Spinal cord (tissue), 10 donors: Measurements from ENCODE around the gene EVX1. TPM values are rescaled to one million over a fixed set of nuclear protein-coding genes. Genes with fewer than 3 reads are reported as not detected.

Experiments used
- DNase-seq, 6 donors: peaks; one replicate each; pipeline versions ENCODE4 v3.0.0 to v3.0.0-alpha.2; 2013 to 2015; ENCODE audit warnings: low spot score in 6 of 6, low read depth in 4 of 6
- H3K27ac ChIP-seq: one replicate; pipeline ENCODE4 v1.5.1; 2013; ENCODE audit warnings: low read depth, low read length, control low read depth
- H3K27me3 ChIP-seq: one replicate; pipeline ENCODE4 v1.6.1; 2013; ENCODE audit warnings: low read length; ENCODE audit not compliant: control insufficient read depth, insufficient read depth
- H3K36me3 ChIP-seq: one replicate; pipeline ENCODE4 v1.6.1; 2013; ENCODE audit warnings: low read length; ENCODE audit not compliant: control insufficient read depth, insufficient read depth
- H3K4me1 ChIP-seq: one replicate; pipeline ENCODE4 v1.6.1; 2013; ENCODE audit warnings: low read length; ENCODE audit not compliant: control insufficient read depth, insufficient read depth
- H3K4me3 ChIP-seq: one replicate; pipeline ENCODE4 v1.5.1; 2013; ENCODE audit warnings: low read depth, low read length, control low read depth
- H3K9me3 ChIP-seq: one replicate; pipeline ENCODE4 v1.6.1; 2013; ENCODE audit warnings: low read length; ENCODE audit not compliant: control insufficient read depth, insufficient read depth
- WGBS: methylation state at CpG from one replicate; pipeline ENCODE4 v1.1.5; 2013; ENCODE audit warnings: missing lambda C conversion rate; ENCODE audit not compliant: insufficient coverage; 5-methylcytosine and 5-hydroxymethylcytosine counted together
- long read RNA-seq, 4 donors: transcript quantifications; one replicate each; lab custom pipeline, GENCODE V29; 2026
- polyA plus RNA-seq, 2 donors: library from polyadenylated mRNA; unstranded; fragments of 120-200 nt; gene quantifications; one replicate each; pipeline ENCODE4 v1.2.1, GENCODE V29; 2013; ENCODE audit not compliant: insufficient read length in 2 of 2
- total RNA-seq, 2 donors: library from RNA; depleted of rRNA in 1 of 2; stranded (reverse); fragments of 120-200 nt in 1 of 2; fragments of >200 nt in 1 of 2; gene quantifications; one replicate each; pipeline versions ENCODE4 v1.2.3 to v1.2.4, GENCODE V29; 2013 to 2014
- donor health status: healthy.

EVX1 gene
- under 1 TPM in 1 of 2 donors, not detected in 1; 0.11 TPM for total RNA-seq
- 1 to 10 TPM in 1 of 2 donors, under 1 TPM in 1; 0.59 to 1.3 TPM for polyA plus RNA-seq
- long read RNA-seq, donor 1, result 0 reads
- long read RNA-seq, donor 2, result 0 reads
- long read RNA-seq, donor 3, partial matches to known transcripts, result 0 of 1 reads
- long read RNA-seq, donor 3, other reads (novel, unspliced or antisense), result 0 of 1 reads
- long read RNA-seq, donor 4, result 0 reads

DNA sequence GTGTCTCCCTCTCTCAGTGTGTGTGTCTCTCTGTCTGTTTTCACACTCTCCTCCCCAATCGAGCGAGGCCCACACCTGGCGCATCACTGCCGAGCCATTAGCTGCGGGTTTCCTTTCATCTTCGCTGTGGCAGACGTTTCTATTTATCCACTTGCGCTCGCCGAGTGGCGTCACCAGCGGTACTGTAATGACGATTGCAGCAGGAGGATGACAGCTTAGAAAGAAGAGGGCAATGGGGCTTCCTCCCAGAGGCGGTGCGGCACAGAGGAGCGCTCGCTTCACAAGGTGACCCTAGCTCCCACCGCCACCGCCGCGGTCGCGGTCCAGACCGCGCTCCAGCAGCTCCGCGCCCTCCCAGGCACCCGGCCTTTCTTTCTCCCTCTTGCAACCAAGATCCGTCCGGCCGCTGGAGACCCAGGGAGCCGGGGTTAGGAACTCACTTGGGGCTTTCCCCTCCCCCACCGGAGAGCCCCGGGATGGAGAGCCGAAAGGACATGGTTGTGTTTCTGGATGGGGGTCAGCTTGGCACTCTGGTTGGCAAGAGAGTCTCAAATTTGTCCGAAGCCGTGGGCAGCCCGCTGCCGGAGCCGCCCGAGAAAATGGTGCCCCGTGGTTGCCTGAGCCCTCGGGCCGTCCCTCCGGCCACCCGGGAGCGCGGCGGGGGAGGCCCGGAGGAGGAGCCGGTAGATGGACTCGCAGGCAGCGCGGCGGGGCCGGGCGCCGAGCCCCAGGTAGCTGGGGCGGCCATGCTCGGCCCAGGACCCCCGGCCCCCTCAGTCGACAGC is at the start of gene EVX1:
TSS of gene EVX1 (plus strand) at position 248 of the 785 bp plus-strand sequence. CDS start at position 477, 229 bp downstream.
- H3K27ac ChIP-seq, result no peak within 1 kb of the TSS
- no peak within 1 kb of the TSS for H3K4me3 ChIP-seq
- under 1% methylated on average over 52 of the region's 62 CpGs for WGBS
- H3K36me3 ChIP-seq, result no peaks in the 10 kb centered on the region
- peaks cover 58% of the 10 kb centered on the region for H3K4me1 ChIP-seq
- H3K27me3 ChIP-seq, result peaks cover 99% of the 10 kb centered on the region
- H3K9me3 ChIP-seq, result no peaks in the 10 kb centered on the region
- peak in 1 of 6 donors; percentile 74 for DNase-seq

DNA sequence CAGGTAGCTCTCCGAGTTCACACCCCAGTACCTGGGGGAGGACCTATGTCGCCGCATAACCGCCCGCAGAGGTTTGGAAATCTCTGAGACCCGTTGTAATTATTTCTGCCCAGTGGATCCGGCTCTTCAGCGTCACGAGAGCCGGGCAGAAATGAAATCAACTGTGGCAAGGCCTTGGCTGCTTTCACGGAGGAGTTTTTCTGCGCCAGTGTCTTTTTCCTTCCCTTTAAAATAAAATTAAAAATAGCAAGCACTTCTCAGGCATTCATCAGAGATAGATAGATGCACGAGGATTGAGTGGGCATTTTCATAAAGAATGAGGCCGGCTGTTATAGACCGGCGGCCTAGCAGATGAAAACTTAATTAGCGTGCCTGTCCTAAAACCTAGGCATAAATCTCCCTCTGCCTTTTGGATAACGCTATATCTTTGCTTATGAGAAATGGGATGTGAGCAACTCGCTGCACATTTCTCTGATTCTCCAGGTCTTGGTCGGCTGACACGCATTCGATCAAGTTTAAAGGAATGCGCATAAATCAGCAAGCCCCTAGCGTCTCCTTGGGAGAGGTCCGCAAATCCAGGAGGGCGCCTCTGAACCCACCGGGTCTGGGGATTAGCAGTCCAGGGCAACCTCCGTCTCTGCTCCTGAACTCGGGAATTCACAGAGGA is 49.1 kb upstream of the EVX1 start:
- no peak for DNase-seq

GRCh38 chr7:27194002-27194352 is 48.6 kb upstream of the EVX1 start:
- no peak overlapping the region for H3K27ac ChIP-seq
- H3K4me1 ChIP-seq, result peaks cover 36% of the 10 kb centered on the region
- no peaks in the 10 kb centered on the region for H3K9me3 ChIP-seq
- H3K36me3 ChIP-seq, result no peaks in the 10 kb centered on the region
- H3K4me3 ChIP-seq, result no peak overlapping the region
- DNase-seq, result peak in 1 of 6 donors; percentile 44
- peaks cover 99% of the 10 kb centered on the region for H3K27me3 ChIP-seq
- no CpG with 5 or more reads among the region's 2 CpGs for WGBS

More for the DNA sequence above, 49.1 kb upstream of the EVX1 start:
- no peaks in the 10 kb centered on the region for H3K9me3 ChIP-seq
- peaks cover 99% of the 10 kb centered on the region for H3K27me3 ChIP-seq
- peaks cover 36% of the 10 kb centered on the region for H3K4me1 ChIP-seq
- H3K36me3 ChIP-seq, result no peaks in the 10 kb centered on the region
- H3K4me3 ChIP-seq, result no peak overlapping the region
- no peak overlapping the region for H3K27ac ChIP-seq
- 9% methylated on average over 18 of the region's 29 CpGs for WGBS

DNA sequence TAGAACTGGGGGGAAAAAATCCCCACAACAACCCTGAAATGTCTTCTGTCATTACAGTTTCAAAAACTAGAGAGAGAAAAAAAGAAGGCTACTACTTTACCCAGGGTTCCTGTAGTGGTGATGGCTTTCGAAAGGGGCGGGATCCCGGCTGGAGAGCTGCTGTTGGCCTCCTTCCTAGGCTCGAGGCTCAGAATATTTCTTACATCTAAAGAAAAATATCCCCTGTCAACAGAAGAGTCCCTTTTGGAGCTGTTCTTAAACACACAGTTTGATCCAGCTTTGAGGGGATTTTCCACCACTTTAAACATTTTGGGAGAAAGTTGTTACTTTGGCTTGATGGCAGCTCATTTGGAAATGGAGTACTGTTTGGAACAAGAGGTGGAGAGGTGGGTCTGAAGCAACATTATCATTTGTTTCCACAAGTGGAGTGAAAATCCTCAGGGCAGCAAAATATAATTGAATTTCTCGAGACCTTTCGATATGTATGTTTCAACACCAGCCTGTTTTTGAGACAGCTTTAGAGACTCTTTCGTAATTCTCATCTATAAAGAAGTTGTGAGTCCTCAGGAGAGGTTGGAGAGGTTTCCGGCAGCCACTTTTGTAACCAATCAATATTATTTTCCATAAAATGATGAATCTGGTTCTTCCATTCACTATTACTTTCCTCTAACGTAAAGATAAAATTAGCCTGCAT is 47.8 kb upstream of the EVX1 start:
- H3K27ac ChIP-seq, result no peak overlapping the region
- H3K4me3 ChIP-seq, result no peak overlapping the region
- no CpG with 5 or more reads among the region's 9 CpGs for WGBS
- peaks cover 96% of the 10 kb centered on the region for H3K27me3 ChIP-seq
- DNase-seq, result peak in 1 of 6 donors; percentile 12
- no peaks in the 10 kb centered on the region for H3K36me3 ChIP-seq
- peaks cover 32% of the 10 kb centered on the region for H3K4me1 ChIP-seq
- H3K9me3 ChIP-seq, result no peaks in the 10 kb centered on the region

DNA sequence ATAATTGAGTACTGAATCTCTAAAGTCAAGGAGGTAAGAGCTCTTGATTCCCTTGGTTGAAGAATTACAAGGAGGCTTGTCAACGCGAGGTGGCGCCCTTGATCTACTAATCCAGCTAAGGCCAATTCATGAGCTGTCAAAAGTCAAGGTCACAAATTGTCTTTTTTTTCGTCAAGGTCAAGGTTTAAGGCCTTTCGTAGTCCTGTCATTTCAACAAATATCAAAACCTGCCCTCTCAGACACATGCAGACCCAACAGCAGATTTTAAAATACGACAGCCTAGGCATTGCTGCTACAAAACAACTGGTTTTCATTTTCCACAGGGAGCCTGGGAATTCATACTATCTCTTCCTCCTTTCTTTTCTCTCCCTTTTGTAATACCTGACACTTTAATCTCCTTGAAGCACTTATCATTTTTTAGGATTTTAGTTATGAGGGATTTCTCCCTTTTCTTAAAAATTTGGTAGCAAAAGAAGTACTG is 46.3 kb upstream of the EVX1 start:
- no peak overlapping the region for H3K27ac ChIP-seq
- H3K27me3 ChIP-seq, result peaks cover 95% of the 10 kb centered on the region
- H3K36me3 ChIP-seq, result no peaks in the 10 kb centered on the region
- H3K9me3 ChIP-seq, result no peaks in the 10 kb centered on the region
- 0% methylated on average over 6 of the region's 6 CpGs for WGBS
- peak in 5 of 6 donors; percentile 70 to 94 (median 79) for DNase-seq
- peaks cover 37% of the 10 kb centered on the region for H3K4me1 ChIP-seq
- H3K4me3 ChIP-seq, result no peak overlapping the region

GRCh38 chr7:27197137-27198042 is 45.2 kb upstream of the EVX1 start:
- no peaks in the 10 kb centered on the region for H3K9me3 ChIP-seq
- H3K27ac ChIP-seq, result no peak overlapping the region
- 6% methylated on average over 6 of the region's 18 CpGs for WGBS
- no peak overlapping the region for H3K4me3 ChIP-seq
- no peaks in the 10 kb centered on the region for H3K36me3 ChIP-seq
- H3K4me1 ChIP-seq, result peaks cover 33% of the 10 kb centered on the region
- peaks cover 95% of the 10 kb centered on the region for H3K27me3 ChIP-seq
- peak in 2 of 6 donors; percentile 50 to 66 for DNase-seq

DNA sequence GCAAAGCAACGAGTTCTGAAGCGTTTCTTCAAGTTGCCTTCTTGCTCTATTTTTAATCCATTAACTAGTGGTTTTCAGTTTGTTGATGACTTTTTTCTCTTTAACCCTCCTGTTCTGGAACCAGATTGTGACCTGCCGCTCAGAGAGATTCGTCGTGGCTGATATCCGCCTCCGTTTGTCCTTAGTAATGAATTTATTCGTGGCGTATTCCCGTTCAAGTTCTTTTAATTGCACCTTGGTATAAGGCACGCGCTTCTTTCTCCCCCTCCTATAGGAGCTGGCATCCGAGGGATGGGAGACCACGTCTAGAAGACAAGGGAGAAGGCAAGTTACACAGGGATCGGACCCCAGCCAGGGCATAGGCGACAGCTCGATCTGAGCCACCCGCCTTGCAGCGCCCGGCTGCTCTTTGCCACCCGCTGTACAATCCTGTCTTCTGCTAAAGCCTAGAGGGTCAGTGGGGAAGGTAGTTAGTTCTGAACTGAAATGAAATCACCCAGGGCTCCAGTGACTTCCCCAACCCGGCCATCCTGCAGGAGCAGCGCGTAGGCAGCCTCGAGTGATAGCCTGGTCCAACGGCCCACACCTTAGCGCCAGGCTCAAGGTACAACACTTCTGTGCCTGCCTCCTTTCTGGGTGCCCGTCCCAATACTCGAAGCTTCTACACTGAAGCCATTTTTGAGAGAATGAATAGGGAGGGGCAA is 44.3 kb upstream of the EVX1 start:
- Histone ChIP-seq H3K27ac (no peak overlapping the region), H3K4me1 (peaks cover 24% of the 10 kb centered on the region), H3K27me3 (peaks cover 95% of the 10 kb centered on the region), H3K4me3 (no peak overlapping the region), H3K36me3 (no peaks in the 10 kb centered on the region), H3K9me3 (no peaks in the 10 kb centered on the region)
- 5% methylated on average over 16 of the region's 29 CpGs for WGBS
- peak in 1 of 6 donors; percentile 47 for DNase-seq
